K562 (cell line): ENCODE results near the gene ZNRF1. TPM values are rescaled to one million over a fixed set of nuclear protein-coding genes. Genes with fewer than 3 reads are reported as not detected.

Experiments
- ATAC-seq: fragments of 200-7000 bp; cut with Tn5 transposase; 3 replicates; pipeline ENCODE4 v1.9.1; 2020; ENCODE audit warnings: moderate library complexity
- BruUV-seq: library from RNA; stranded (reverse); fragments of 400-500 nt; replicated peaks from 2 replicates; lab custom pipeline; 2021; lab: Mats Ljungman, UMichigan
- CTCF ChIA-PET: fragments of 300-600 bp; formaldehyde crosslinking; extraction: SDS; loops from one replicate; lab custom pipeline; 2021; ENCODE audit warnings: low intra/inter-chr PET ratio; lab: Yijun Ruan, JAX
- POLR2A ChIA-PET: fragments of 300-600, 350-650 bp; sonication (Branson Sonifier 250); formaldehyde crosslinking; extraction: SDS; loops from one replicate; lab custom pipeline; 2021; ENCODE audit warnings: antibody characterized with exemption, inconsistent platforms; lab: Yijun Ruan, JAX
- DNase-seq, 4 experiments: peaks; one replicate each; pipeline versions ENCODE4 v3.0.0 to v3.0.0-alpha.2; 2011 to 2018; ENCODE audit warnings: low spot score in 3 of 4, mixed read lengths in 3 of 4; ENCODE audit errors: extremely low read depth in 1 of 4
- FAIRE-seq: peaks from 2 replicates; lab custom pipeline; 2011; peaks lifted over from hg19 to GRCh38; lab: Jason Lieb, UNC
- H2AFZ ChIP-seq: 2 replicates; pipeline ENCODE4 v1.6.0; 2011; ENCODE audit warnings: low read depth, low read length, control low read depth, inconsistent platforms
- H3K27ac ChIP-seq: fragments of 200-600 bp; 3 replicates; pipeline ENCODE4 v1.8.0; 2011; ENCODE audit warnings: low read depth, mild to moderate bottlenecking, control low read depth, inconsistent platforms, low read length, moderate library complexity, mixed read lengths; ENCODE audit errors: extremely low read depth
- H3K27me3 ChIP-seq, 2 experiments: fragments of 300-600 bp in 1 of 2; 2 replicates in 1 of 2; 3 replicates in 1 of 2; pipeline versions ENCODE4 v1.6.0 to v1.8.0; 2011; ENCODE audit warnings: inconsistent platforms in 2 of 2, low read length in 2 of 2, mild to moderate bottlenecking in 1 of 2, mixed read lengths in 1 of 2, moderate library complexity in 1 of 2; ENCODE audit not compliant: control insufficient read depth in 2 of 2, insufficient read depth in 2 of 2
- H3K36me3 ChIP-seq: fragments of 300-600 bp; 3 replicates; pipeline ENCODE4 v1.8.0; 2011; ENCODE audit warnings: mild to moderate bottlenecking, low read length, inconsistent platforms; ENCODE audit not compliant: control insufficient read depth, insufficient read depth
- H3K4me1 ChIP-seq, 2 experiments: fragments of 200-600 bp in 1 of 2; replicated peaks in 1 of 2; 2 replicates in 1 of 2; 3 replicates in 1 of 2; pipeline versions ENCODE4 v1.5.1 to v1.8.0; 2011; ENCODE audit warnings: inconsistent platforms in 2 of 2, low read length in 2 of 2, mild to moderate bottlenecking in 1 of 2, mixed read lengths in 1 of 2, moderate library complexity in 1 of 2; ENCODE audit not compliant: control insufficient read depth in 2 of 2, insufficient read depth in 2 of 2
- H3K4me2 ChIP-seq: 2 replicates; pipeline ENCODE4 v1.6.1; 2011; ENCODE audit warnings: low read length, control low read depth, inconsistent platforms, mixed read lengths; ENCODE audit not compliant: insufficient read depth
- H3K4me3 ChIP-seq: fragments of 200-600 bp; sonication (generic), shearing (Covaris generic); 2 replicates; pipeline ENCODE4 v1.5.1; 2016; ENCODE audit warnings: control low read depth, inconsistent platforms
- H3K79me2 ChIP-seq: fragments of 200-600 bp; 3 replicates; pipeline ENCODE4 v1.8.0; 2011; ENCODE audit warnings: low read length, inconsistent platforms; ENCODE audit not compliant: control insufficient read depth, insufficient read depth
- H3K9ac ChIP-seq, 2 experiments: 2 replicates each; pipeline versions ENCODE4 v1.6.0 to v1.6.1; 2011; ENCODE audit warnings: low read depth in 2 of 2, low read length in 2 of 2, control low read depth in 1 of 2, inconsistent platforms in 1 of 2, mild to moderate bottlenecking in 1 of 2, mixed read lengths in 1 of 2; ENCODE audit not compliant: insufficient read depth in 1 of 2
- H3K9me1 ChIP-seq: one replicate; pipeline ENCODE4 v1.6.0; 2011; ENCODE audit warnings: inconsistent platforms, mild to moderate bottlenecking, low read length, moderate library complexity; ENCODE audit not compliant: control insufficient read depth, insufficient read depth
- H3K9me3 ChIP-seq: replicated peaks from 2 replicates; pipeline ENCODE4 v1.5.1; 2011; ENCODE audit warnings: low read depth, low read length, inconsistent platforms; ENCODE audit not compliant: control insufficient read depth, insufficient read depth
- H4K20me1 ChIP-seq: replicated peaks from 2 replicates; pipeline ENCODE4 v1.6.1; 2011; ENCODE audit warnings: low read length, inconsistent platforms, mixed read lengths; ENCODE audit not compliant: control insufficient read depth, insufficient read depth
- CEBPG ChIP-seq, 3 experiments: fragments of 200-800 bp in 1 of 3; sonication (Bioruptor generic) in 1 of 3; sonication (generic) in 1 of 3; formaldehyde crosslinking in 1 of 3; IDR thresholded peaks in 2 of 3; conservative IDR thresholded peaks in 1 of 3; 2 replicates each; pipeline versions ENCODE4 v1.6.1 to v1.8.0; 2016 to 2022; ENCODE audit warnings: missing compliant biosample characterization in 2 of 3, missing genetic modification characterization in 2 of 3, mild to moderate bottlenecking in 1 of 3, missing genetic modification reagents in 1 of 3
- FOXA3 ChIP-seq, 2 experiments: fragments of 450-650 bp in 1 of 2; sonication (generic) in 1 of 2; formaldehyde crosslinking; IDR thresholded peaks in 1 of 2; conservative IDR thresholded peaks in 1 of 2; 2 replicates each; pipeline versions ENCODE4 v1.4.0 to v1.8.0; 2020 to 2022; ENCODE audit warnings: mild to moderate bottlenecking in 2 of 2, missing genetic modification reagents in 1 of 2
- IFI16 ChIP-seq: fragments of 250-450 bp; sonication (Bioruptor Pico); IDR thresholded peaks from 2 replicates; pipeline ENCODE4 v2.1.2; 2022; ENCODE audit warnings: mild to moderate bottlenecking, inconsistent platforms
- MECOM ChIP-seq: fragments of 250-450 bp; sonication (Bioruptor Pico); IDR thresholded peaks from 2 replicates; pipeline ENCODE4 v1.8.0; 2022; ENCODE audit warnings: inconsistent platforms
- PHTF2 ChIP-seq: fragments of 250-450 bp; sonication (Bioruptor Pico); IDR thresholded peaks from 2 replicates; pipeline ENCODE4 v1.5.0; 2021; ENCODE audit warnings: mild to moderate bottlenecking
- RBM25 ChIP-seq: fragments of 200-400 bp; formaldehyde crosslinking; IDR thresholded peaks from 2 replicates; pipeline ENCODE4 v1.6.1; 2018; ENCODE audit warnings: low read length, low read depth, moderate library complexity; ENCODE audit not compliant: severe bottlenecking
- YY1 ChIP-seq, 3 experiments: IDR thresholded peaks; 2 replicates each; pipeline ENCODE4 v1.6.1; 2011; ENCODE audit warnings: low read length in 2 of 3, mild to moderate bottlenecking in 2 of 3, moderate library complexity in 2 of 3, borderline replicate concordance in 1 of 3, control low read depth in 1 of 3, low read depth in 1 of 3; ENCODE audit not compliant: insufficient read depth in 3 of 3, insufficient replicate concordance in 2 of 3, control insufficient read depth in 1 of 3, insufficient read length in 1 of 3; ENCODE audit errors: extremely low read depth in 1 of 3
- ZNF232 ChIP-seq: sonication (generic); formaldehyde crosslinking; IDR thresholded peaks from 2 replicates; pipeline ENCODE4 v1.8.0; 2022; ENCODE audit warnings: mild to moderate bottlenecking, missing genetic modification reagents
- ZNF274 ChIP-seq: IDR thresholded peaks from 2 replicates; pipeline ENCODE4 v1.6.1; 2011; ENCODE audit warnings: low read depth, mild to moderate bottlenecking, low read length, moderate library complexity, borderline replicate concordance
- WGBS: fragments of 100-300 bp; shearing (Covaris generic); methylation state at CpG from one replicate; pipeline ENCODE4 v1.1.6; 2016; ENCODE audit warnings: low coverage, mixed read lengths; ENCODE audit not compliant: insufficient coverage; ENCODE audit errors: missing lambda C conversion rate; 5-methylcytosine and 5-hydroxymethylcytosine counted together
- in situ Hi-C: fragments of 300-500 bp; cut with MboI; formaldehyde crosslinking; loops from 4 replicates; pipeline ENCODE4 v1.15.0; 2018; ENCODE audit warnings: inconsistent platforms, mixed read lengths
- intact Hi-C: fragments of 100-400 bp; cut with micrococcal nuclease; formaldehyde crosslinking; loops from 2 replicates; pipeline ENCODE4 v1.14.2; 2022
- polyA plus RNA-seq, 8 experiments: library from polyadenylated mRNA; depleted of rRNA in 4 of 8; stranded (reverse) in 5 of 8; unstranded in 3 of 8; fragments of >200 nt; fragmentation: Nextera tagmentation in 2 of 8; fragmentation: Illumina TruSeq in 1 of 8; extraction: Ambion mirVana in 2 of 8; extraction: Trizol in 1 of 8; gene quantifications; 2 replicates each; pipeline versions ENCODE4 v1.2.1 to v1.2.3, GENCODE V29; 2011 to 2014; ENCODE audit warnings: inconsistent platforms in 1 of 8, missing spikeins in 1 of 8
- total RNA-seq, 7 experiments: library from RNA; depleted of rRNA in 6 of 7; stranded (reverse); fragments of >200 nt in 6 of 7; fragmentation: Illumina TruSeq in 2 of 7; extraction: Trizol in 2 of 7; gene quantifications; 2 replicates each; pipeline versions ENCODE4 v1.2.1 to v1.2.3, GENCODE V29; 2011 to 2021; ENCODE audit warnings: low replicate concordance in 1 of 7

ZNRF1 gene
- total and polyA plus RNA-seq, 9 of the 15 experiments (the other 6 are each of a cell fraction or from before 2014, with no cell fraction given): 9.5 to 37.7 (median 20.0) TPM

DNA sequence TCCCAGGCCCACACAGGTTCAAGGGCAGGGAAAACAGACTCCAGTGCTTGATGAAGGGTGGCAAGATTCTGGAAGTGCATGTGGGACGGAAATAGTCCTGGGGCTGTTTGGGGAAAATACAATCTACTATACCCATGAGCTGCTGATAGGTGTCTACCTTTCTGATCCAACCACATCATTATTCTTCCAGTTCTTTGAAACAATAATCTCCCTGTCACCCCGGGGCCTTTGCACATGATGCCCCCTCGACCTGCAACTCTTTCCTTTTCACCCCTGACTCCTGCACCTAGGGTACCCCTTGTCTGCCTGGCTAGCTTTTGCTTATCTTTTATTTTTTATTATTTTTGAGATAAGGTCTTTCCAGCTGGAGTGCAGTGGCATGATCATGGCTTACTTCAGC is 72.8 kb downstream of the ZNRF1 start:
- in situ Hi-C loops: no loop called here
- no peaks in the 10 kb centered on the region for H3K27me3 ChIP-seq
- POLR2A ChIA-PET: interaction anchor here (1.1 to 1.6 kb wide), 4 partner anchors 8 to 46 kb away, joined by 3 to 6 read pairs (median 6); no protein-coding TSS in a partner anchor
- intact Hi-C loops: no loop called here
- ATAC-seq (no peak), DNase-seq (no peak), FAIRE-seq (no peak)
- peak overlapping the region in 1 of 2 experiments; percentile 2; a peak in 1 of 4 replicates for H3K9ac ChIP-seq
- no TSS peak for BruUV-seq
- peak; percentile 88 for TF ChIP-seq RBM25
- TF ChIP-seq ZNF232 (CRISPR knock-in tag): no peak
- no peaks in the 10 kb centered on the region for H3K36me3 ChIP-seq
- no peak overlapping the region for H3K27ac ChIP-seq
- peaks cover 98% of the 10 kb centered on the region for H3K79me2 ChIP-seq
- WGBS: 84% methylated on average over 3 of the region's 3 CpGs
- H3K9me3 ChIP-seq: no peaks in the 10 kb centered on the region
- H4K20me1 ChIP-seq: no peaks in the 10 kb centered on the region
- no peak overlapping the region for H3K4me3 ChIP-seq
- no peaks in the 10 kb centered on the region for H3K9me1 ChIP-seq
- no peak overlapping the region for H3K4me2 ChIP-seq
- CTCF ChIA-PET: interaction anchor here (0.6 kb wide), 1 partner anchor 14 kb away, joined by 5 read pairs; no protein-coding TSS in a partner anchor
- peaks cover 57 to 90% of the 10 kb centered on the region in 2 experiments for H3K4me1 ChIP-seq
- H2AFZ ChIP-seq: no peak overlapping the region

DNA sequence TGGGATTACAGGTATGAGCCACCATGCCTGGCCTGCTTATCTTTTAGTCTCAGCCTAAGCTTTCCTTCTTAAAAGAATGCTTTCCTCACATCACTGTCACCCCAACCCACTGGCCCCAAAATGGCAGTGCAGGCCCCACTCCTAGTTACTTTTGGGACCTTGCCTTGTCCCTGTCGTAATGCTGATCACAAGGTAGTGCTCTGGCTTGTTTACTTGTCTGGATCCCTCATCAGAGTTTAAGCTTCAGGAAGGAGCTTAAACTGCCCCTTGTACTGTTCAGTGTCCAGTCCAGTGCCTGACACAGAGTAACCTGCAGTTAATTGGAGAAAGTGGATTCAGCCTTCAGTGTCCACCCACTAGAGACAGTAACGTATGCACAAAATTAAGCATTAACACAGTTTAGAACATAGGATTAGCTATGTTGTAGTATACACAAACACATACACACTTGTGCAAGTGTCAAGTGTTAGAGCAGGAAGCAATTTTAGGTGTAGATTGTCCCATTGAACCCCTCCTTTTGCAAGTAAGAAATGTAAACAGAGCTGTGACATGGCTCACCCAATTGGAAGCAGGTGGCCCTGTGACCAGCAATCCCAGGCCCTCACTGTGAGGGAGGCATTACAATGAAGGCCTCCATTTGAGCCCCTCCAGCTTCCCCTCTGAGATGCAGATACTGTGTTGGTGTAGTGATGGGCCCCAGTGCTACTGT is 73.6 kb downstream of the ZNRF1 start:
- Histone ChIP-seq H3K36me3 (no peaks in the 10 kb centered on the region), H3K9ac (peak overlapping the region; percentile 4 to 16; a peak in 1 of 4 replicates), H3K4me1 (peaks cover 53 to 86% of the 10 kb centered on the region in 2 experiments), H3K9me3 (no peaks in the 10 kb centered on the region), H2AFZ (no peak overlapping the region), H3K4me2 (no peak overlapping the region), H4K20me1 (no peaks in the 10 kb centered on the region), H3K4me3 (no peak overlapping the region), H3K9me1 (no peaks in the 10 kb centered on the region), H3K27me3 (no peaks in the 10 kb centered on the region), H3K79me2 (peaks cover 98% of the 10 kb centered on the region), H3K27ac (peak overlapping the region; percentile 73)
- POLR2A ChIA-PET: interaction anchor here (0.8 to 1.6 kb wide), 5 partner anchors 9 to 47 kb away, joined by 3 to 6 read pairs (median 5); no protein-coding TSS in a partner anchor
- in situ Hi-C loops (no loop called here), intact Hi-C loops (no loop called here)
- CTCF ChIA-PET: no interaction called here
- DNase-seq: no peak
- no peak for FAIRE-seq
- no TSS peak for BruUV-seq
- TF ChIP-seq ZNF274 (no peak), IFI16 (CRISPR knock-in tag) (no peak), PHTF2 (no peak), CEBPG (CRISPR knock-in tag; IDR thresholded peaks at IDR 0.05) (0 out of 2 replicates have a peak, but pooled peaks have one; percentile 5), CEBPG (tag; conservative IDR thresholded peaks at IDR 0.05 in 1 of 2, IDR thresholded peaks at IDR 0.05 in 1 of 2) (no peak), YY1 (IDR thresholded peaks at IDR 0.05; ENCODE audit: borderline replicate concordance in 1 of 3, control insufficient read depth in 1 of 3, extremely low read depth in 1 of 3, insufficient read depth in 3 of 3, insufficient read length in 1 of 3, insufficient replicate concordance in 2 of 3, low read depth in 1 of 3, low read length in 2 of 3) (peak in 1 of 3 experiments; percentile 51), FOXA3 (CRISPR knock-in tag; conservative IDR thresholded peaks at IDR 0.05 in 1 of 2, IDR thresholded peaks at IDR 0.05 in 1 of 2) (peak in 1 of 2 experiments; percentile 59; a peak in 1 of 4 replicates), MECOM (CRISPR knock-in tag) (no peak)
- 64% methylated on average over 2 of the region's 2 CpGs for WGBS
- ATAC-seq: peak; percentile 20
